Endothelial cell of umbilical vein (primary cell): ENCODE measurements around the gene CMSS1. TPM values are rescaled to one million over a fixed set of nuclear protein-coding genes. Genes with fewer than 3 reads are reported as not detected.

Source experiments
- BruUV-seq: library from RNA; stranded (reverse); fragments of 400-500 nt; replicated peaks from 2 replicates; lab custom pipeline; 2021; lab: Mats Ljungman, UMichigan
- CTCF ChIA-PET: fragments of 300-600, 350-600 bp; sonication (Branson Sonifier 250); formaldehyde crosslinking; loops from one replicate; lab custom pipeline; 2021; ENCODE audit warnings: antibody characterized with exemption, inconsistent platforms; lab: Charles Lee
- POLR2A ChIA-PET: fragments of 300-600, 350-600 bp; sonication (Branson Sonifier 250); formaldehyde crosslinking; loops from one replicate; lab custom pipeline; 2021; ENCODE audit warnings: antibody characterized with exemption, inconsistent platforms; lab: Charles Lee
- DNase-seq: peaks from one replicate; pipeline ENCODE4 v3.0.0-alpha.2; 2011; ENCODE audit warnings: low read depth, low spot score
- FAIRE-seq: peaks from 2 replicates; lab custom pipeline; 2011; peaks lifted over from hg19 to GRCh38; lab: Jason Lieb, UNC
- H2AFZ ChIP-seq: 2 replicates; pipeline ENCODE4 v1.6.0; 2012; ENCODE audit warnings: low read depth, low read length, control low read depth, inconsistent platforms
- H3K27ac ChIP-seq: 2 replicates; pipeline ENCODE4 v1.5.1; 2011; ENCODE audit warnings: low read depth, mild to moderate bottlenecking, control low read depth, low read length, moderate library complexity; ENCODE audit not compliant: insufficient read depth
- H3K27me3 ChIP-seq, 2 experiments: 2 replicates each; pipeline versions ENCODE4 v1.6.0 to v1.6.1; 2011; ENCODE audit warnings: low read length in 2 of 2, mixed read lengths in 1 of 2; ENCODE audit not compliant: control insufficient read depth in 2 of 2, insufficient read depth in 2 of 2
- H3K36me3 ChIP-seq, 2 experiments: 2 replicates in 1 of 2; 3 replicates in 1 of 2; pipeline ENCODE4 v1.5.1; 2011; ENCODE audit warnings: low read length in 2 of 2, mild to moderate bottlenecking in 1 of 2, moderate library complexity in 1 of 2; ENCODE audit not compliant: control insufficient read depth in 2 of 2, insufficient read depth in 2 of 2; ENCODE audit errors: extremely low read depth in 1 of 2
- H3K4me1 ChIP-seq: 3 replicates; pipeline ENCODE4 v1.5.1; 2011; ENCODE audit warnings: mild to moderate bottlenecking, low read length; ENCODE audit not compliant: control insufficient read depth, insufficient read depth; ENCODE audit errors: extremely low read depth
- H3K4me2 ChIP-seq: 2 replicates; pipeline ENCODE4 v1.6.1; 2011; ENCODE audit warnings: low read length, control low read depth, mixed read lengths; ENCODE audit not compliant: insufficient read depth
- H3K4me3 ChIP-seq, 3 experiments: fragments of 200-600 bp in 1 of 3; sonication (generic), shearing (Covaris generic) in 1 of 3; replicated peaks in 1 of 3; 2 replicates each; pipeline ENCODE4 v1.5.1; 2011 to 2016; ENCODE audit warnings: control low read depth in 3 of 3, low read length in 3 of 3, mild to moderate bottlenecking in 2 of 3, inconsistent platforms in 1 of 3, low read depth in 1 of 3, moderate library complexity in 1 of 3; ENCODE audit not compliant: insufficient read depth in 1 of 3
- H3K79me2 ChIP-seq: 2 replicates; pipeline ENCODE4 v1.6.0; 2012; ENCODE audit warnings: low read length, inconsistent platforms; ENCODE audit not compliant: control insufficient read depth, insufficient read depth
- H3K9ac ChIP-seq: replicated peaks from 2 replicates; pipeline ENCODE3; 2011; ENCODE audit warnings: low read length, control low read depth; ENCODE audit not compliant: insufficient read depth; ENCODE audit errors: extremely low read depth
- H3K9me1 ChIP-seq: replicated peaks from 3 replicates; pipeline ENCODE4 v1.6.0; 2011; ENCODE audit warnings: mild to moderate bottlenecking, low read length; ENCODE audit not compliant: control insufficient read depth, insufficient read depth; ENCODE audit errors: extremely low read depth
- H3K9me3 ChIP-seq: replicated peaks from 2 replicates; pipeline ENCODE4 v1.5.1; 2012; ENCODE audit warnings: low read length, inconsistent platforms; ENCODE audit not compliant: control insufficient read depth, insufficient read depth
- H4K20me1 ChIP-seq: replicated peaks from 2 replicates; pipeline ENCODE3; 2011; ENCODE audit warnings: mild to moderate bottlenecking, low read length; ENCODE audit not compliant: control insufficient read depth, insufficient read depth; ENCODE audit errors: extremely low read depth
- EZH2 ChIP-seq: IDR thresholded peaks from 2 replicates; pipeline ENCODE4 v1.6.1; 2012; ENCODE audit warnings: borderline replicate concordance, low read depth, mild to moderate bottlenecking, moderate library complexity, low read length, inconsistent platforms; ENCODE audit not compliant: severe bottlenecking
- FOS ChIP-seq: IDR thresholded peaks from 2 replicates; pipeline ENCODE4 v1.6.1; 2011; ENCODE audit warnings: mild to moderate bottlenecking, low read length, moderate library complexity, borderline replicate concordance; ENCODE audit not compliant: insufficient read depth
- GATA2 ChIP-seq: IDR thresholded peaks from 2 replicates; pipeline ENCODE4 v1.7.0; 2011; ENCODE audit warnings: low read depth, mild to moderate bottlenecking, moderate library complexity, mixed read lengths, low read length; ENCODE audit not compliant: insufficient read length, insufficient read depth
- JUN ChIP-seq: IDR thresholded peaks from 2 replicates; pipeline ENCODE4 v1.6.1; 2011; ENCODE audit warnings: borderline replicate concordance, low read depth; ENCODE audit not compliant: insufficient read length, insufficient read depth
- POLR2A ChIP-seq: IDR thresholded peaks from 2 replicates; pipeline ENCODE4 v1.6.1; 2012; ENCODE audit warnings: low read depth, mild to moderate bottlenecking, control low read depth, low read length
- POLR2AphosphoS5 ChIP-seq: IDR thresholded peaks from 2 replicates; pipeline ENCODE4 v1.6.1; 2012; ENCODE audit warnings: low read depth, mild to moderate bottlenecking, control low read depth, low read length, moderate library complexity; ENCODE audit not compliant: insufficient read depth
- dilution Hi-C: fragments of 300-500 bp; cut with MboI; formaldehyde crosslinking; loops from one replicate; pipeline ENCODE4 v1.15.0; 2019; ENCODE audit warnings: low sequenced_read_pairs; ENCODE audit not compliant: extremely low pct_ligation_motif_present
- intact Hi-C: fragments of 100-400 bp; cut with micrococcal nuclease; formaldehyde crosslinking; loops from one replicate; pipeline ENCODE4 v1.10.0; 2022
- polyA plus RNA-seq, 4 experiments: library from polyadenylated mRNA; depleted of rRNA in 3 of 4; stranded (reverse) in 3 of 4; unstranded in 1 of 4; fragments of >200 nt; gene quantifications; 2 replicates each; pipeline versions ENCODE4 v1.2.1 to v1.2.3, GENCODE V29; 2011 to 2012; ENCODE audit warnings: missing spikeins in 1 of 4
- total RNA-seq: library from RNA; stranded (reverse); gene quantifications from 2 replicates; pipeline ENCODE4 v1.2.3, GENCODE V29; 2021
- TF ChIP-seq, protein P1 (sequence below): IDR thresholded peaks from 2 replicates; pipeline ENCODE4 v1.6.1; 2011; ENCODE audit not compliant: insufficient read depth, insufficient read length
- TF ChIP-seq, protein P2 (sequence below), 2 donors: IDR thresholded peaks; 1 replicate in 1 of 2; 2 replicates in 1 of 2; pipeline ENCODE4 v1.5.1; 2011; ENCODE audit warnings: low read length in 2 of 2, mild to moderate bottlenecking in 2 of 2, moderate library complexity in 2 of 2, control low read depth in 1 of 2, inconsistent platforms in 1 of 2, low read depth in 1 of 2; ENCODE audit not compliant: insufficient read depth in 1 of 2; ENCODE audit errors: extremely low read depth in 1 of 2

Gene CMSS1
- total and polyA plus RNA-seq, 2 donors (not counting 3 experiments of a cell fraction or from before 2014, with no cell fraction given) = 9.7 to 60.6 TPM

- Histone ChIP-seq H3K27ac (no peak overlapping the region), H3K9ac (no peak overlapping the region), H3K9me1 (no peaks in the 10 kb centered on the region), H3K4me3 (no peak overlapping the region), H3K36me3 (no peaks in the 10 kb centered on the region), H3K9me3 (no peaks in the 10 kb centered on the region), H3K4me1 (no peaks in the 10 kb centered on the region), H4K20me1 (no peaks in the 10 kb centered on the region), H3K79me2 (no peaks in the 10 kb centered on the region), H2AFZ (no peak overlapping the region), H3K27me3 (no peaks in the 10 kb centered on the region), H3K4me2 (no peak overlapping the region)
- TF ChIP-seq POLR2AphosphoS5 (no peak), FOS (no peak), GATA2 (no peak), JUN (no peak), POLR2A (no peak), EZH2 (no peak)
- TF ChIP-seq, protein P1, sequence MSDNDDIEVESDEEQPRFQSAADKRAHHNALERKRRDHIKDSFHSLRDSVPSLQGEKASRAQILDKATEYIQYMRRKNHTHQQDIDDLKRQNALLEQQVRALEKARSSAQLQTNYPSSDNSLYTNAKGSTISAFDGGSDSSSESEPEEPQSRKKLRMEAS = no peak
- TF ChIP-seq, protein P2, sequence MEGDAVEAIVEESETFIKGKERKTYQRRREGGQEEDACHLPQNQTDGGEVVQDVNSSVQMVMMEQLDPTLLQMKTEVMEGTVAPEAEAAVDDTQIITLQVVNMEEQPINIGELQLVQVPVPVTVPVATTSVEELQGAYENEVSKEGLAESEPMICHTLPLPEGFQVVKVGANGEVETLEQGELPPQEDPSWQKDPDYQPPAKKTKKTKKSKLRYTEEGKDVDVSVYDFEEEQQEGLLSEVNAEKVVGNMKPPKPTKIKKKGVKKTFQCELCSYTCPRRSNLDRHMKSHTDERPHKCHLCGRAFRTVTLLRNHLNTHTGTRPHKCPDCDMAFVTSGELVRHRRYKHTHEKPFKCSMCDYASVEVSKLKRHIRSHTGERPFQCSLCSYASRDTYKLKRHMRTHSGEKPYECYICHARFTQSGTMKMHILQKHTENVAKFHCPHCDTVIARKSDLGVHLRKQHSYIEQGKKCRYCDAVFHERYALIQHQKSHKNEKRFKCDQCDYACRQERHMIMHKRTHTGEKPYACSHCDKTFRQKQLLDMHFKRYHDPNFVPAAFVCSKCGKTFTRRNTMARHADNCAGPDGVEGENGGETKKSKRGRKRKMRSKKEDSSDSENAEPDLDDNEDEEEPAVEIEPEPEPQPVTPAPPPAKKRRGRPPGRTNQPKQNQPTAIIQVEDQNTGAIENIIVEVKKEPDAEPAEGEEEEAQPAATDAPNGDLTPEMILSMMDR (IDR thresholded peaks at IDR 0.05; ENCODE audit: extremely low read depth in 1 of 2, insufficient read depth in 1 of 2, low read depth in 1 of 2, low read length in 2 of 2) = no peak
- BruUV-seq = no TSS peak
- DNase-seq (no peak), FAIRE-seq (no peak)
- intact Hi-C loops (loop anchor here (10.0 kb wide), 1 partner anchor 532 kb away; no protein-coding TSS in a partner anchor), dilution Hi-C loops (no loop called here)
- ChIA-PET CTCF (interaction anchor here (0.7 to 1.3 kb wide), 3 partner anchors 15 to 220 kb away, joined by 3 to 5 read pairs (median 4); no protein-coding TSS in a partner anchor), POLR2A (no interaction called here)
Measured at GRCh38 chr3:100062665-100063064, 245.0 kb downstream of the CMSS1 start.
